K562 (cell line): Measurements from ENCODE around the gene ILKAP.

ENCODE experiments used
- BRCA1 ChIP-seq, 2 experiments: fragments of 450-650 bp in 1 of 2; sonication (generic) in 1 of 2; formaldehyde crosslinking in 1 of 2; IDR thresholded peaks; 2 replicates each; pipeline versions ENCODE4 v1.5.0 to v1.6.1; 2017 to 2020; ENCODE audit warnings: mild to moderate bottlenecking in 1 of 2, missing genetic modification reagents in 1 of 2
- EZH2 ChIP-seq: IDR thresholded peaks from 2 replicates; pipeline ENCODE4 v1.6.1; 2012; ENCODE audit warnings: low read depth, mild to moderate bottlenecking, inconsistent platforms, low read length, borderline replicate concordance
- LARP7 ChIP-seq: fragments of 450-650 bp; IDR thresholded peaks from 2 replicates; pipeline ENCODE4 v1.6.1; 2016
- MED1 ChIP-seq: sonication (generic); formaldehyde crosslinking; IDR thresholded peaks from 2 replicates; pipeline ENCODE4 v1.8.1; 2023; ENCODE audit warnings: missing genetic modification reagents, borderline replicate concordance
- RAD21 ChIP-seq, 2 experiments: fragments of 250-450 bp in 1 of 2; fragments of 450-650 bp in 1 of 2; sonication (Bioruptor Pico) in 1 of 2; formaldehyde crosslinking in 1 of 2; IDR thresholded peaks in 1 of 2; conservative IDR thresholded peaks in 1 of 2; 2 replicates each; pipeline versions ENCODE4 v1.4.0 to v1.8.0; 2020 to 2022; ENCODE audit warnings: mild to moderate bottlenecking in 2 of 2, moderate library complexity in 1 of 2
- RBM34 ChIP-seq: fragments of 200-400 bp; formaldehyde crosslinking; IDR thresholded peaks from 2 replicates; pipeline ENCODE4 v1.6.1; 2018; ENCODE audit warnings: low read length, borderline replicate concordance; ENCODE audit not compliant: insufficient read depth
- RUNX1 ChIP-seq: sonication (generic); IDR thresholded peaks from 2 replicates; pipeline ENCODE4 v1.6.1; 2016; ENCODE audit warnings: antibody characterized with exemption, low read depth
- ZNF778 ChIP-seq: fragments of 450-650 bp; formaldehyde crosslinking; IDR thresholded peaks from 2 replicates; pipeline ENCODE4 v1.4.0; 2020; ENCODE audit warnings: mild to moderate bottlenecking, moderate library complexity
- TF ChIP-seq, protein P1 (sequence below), 3 experiments: IDR thresholded peaks in 2 of 3; conservative IDR thresholded peaks in 1 of 3; 2 replicates each; pipeline ENCODE4 v1.5.1; 2011 to 2012; ENCODE audit warnings: low read length in 3 of 3, mild to moderate bottlenecking in 3 of 3, control low read depth in 2 of 3, improper control_type of control experiment in 1 of 3, inconsistent platforms in 1 of 3, low read depth in 1 of 3, mixed read lengths in 1 of 3, moderate library complexity in 1 of 3; ENCODE audit not compliant: insufficient read depth in 2 of 3
- TF ChIP-seq, protein P2 (sequence below), 2 experiments: IDR thresholded peaks; 2 replicates each; pipeline ENCODE4 v1.6.1; 2012; ENCODE audit warnings: improper control_type of control experiment in 2 of 2, low read depth in 2 of 2, low read length in 2 of 2, borderline replicate concordance in 1 of 2
- TF ChIP-seq, protein P3 (sequence below): sonication (generic); formaldehyde crosslinking; IDR thresholded peaks from 2 replicates; pipeline ENCODE4 v1.8.1; 2022; ENCODE audit warnings: missing genetic modification reagents

DNA sequence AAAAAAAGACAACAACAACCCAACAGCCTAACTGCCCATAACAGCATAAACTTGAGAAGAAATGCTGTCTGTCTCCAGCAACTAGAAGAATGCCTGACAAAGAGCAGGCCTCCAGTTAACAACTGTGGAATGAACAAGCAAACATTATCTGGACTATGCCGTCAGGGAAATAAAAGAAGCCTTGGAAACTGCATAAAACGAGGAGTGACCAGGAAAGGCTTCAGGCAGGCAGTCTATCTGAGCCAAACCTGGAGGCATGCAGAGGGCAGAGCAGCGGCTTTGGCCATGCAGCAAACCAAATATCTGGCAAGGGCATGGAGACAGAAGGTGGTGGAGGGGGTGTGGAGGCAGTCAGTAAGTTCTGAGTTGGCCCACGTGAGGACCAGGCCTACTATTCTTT, 25.2 kb upstream of the ILKAP start:
- TF ChIP-seq MED1 (CRISPR knock-in tag) (no peak), RAD21 (CRISPR knock-in tag; conservative IDR thresholded peaks at IDR 0.05 in 1 of 2, IDR thresholded peaks at IDR 0.05 in 1 of 2) (no peak), LARP7 (no peak), BRCA1 (IDR thresholded peaks at IDR 0.05) (no peak), BRCA1 (CRISPR knock-in tag; IDR thresholded peaks at IDR 0.05) (no peak), RUNX1 (no peak), EZH2 (no peak), RBM34 (no peak), ZNF778 (no peak)
- TF ChIP-seq, protein P1, sequence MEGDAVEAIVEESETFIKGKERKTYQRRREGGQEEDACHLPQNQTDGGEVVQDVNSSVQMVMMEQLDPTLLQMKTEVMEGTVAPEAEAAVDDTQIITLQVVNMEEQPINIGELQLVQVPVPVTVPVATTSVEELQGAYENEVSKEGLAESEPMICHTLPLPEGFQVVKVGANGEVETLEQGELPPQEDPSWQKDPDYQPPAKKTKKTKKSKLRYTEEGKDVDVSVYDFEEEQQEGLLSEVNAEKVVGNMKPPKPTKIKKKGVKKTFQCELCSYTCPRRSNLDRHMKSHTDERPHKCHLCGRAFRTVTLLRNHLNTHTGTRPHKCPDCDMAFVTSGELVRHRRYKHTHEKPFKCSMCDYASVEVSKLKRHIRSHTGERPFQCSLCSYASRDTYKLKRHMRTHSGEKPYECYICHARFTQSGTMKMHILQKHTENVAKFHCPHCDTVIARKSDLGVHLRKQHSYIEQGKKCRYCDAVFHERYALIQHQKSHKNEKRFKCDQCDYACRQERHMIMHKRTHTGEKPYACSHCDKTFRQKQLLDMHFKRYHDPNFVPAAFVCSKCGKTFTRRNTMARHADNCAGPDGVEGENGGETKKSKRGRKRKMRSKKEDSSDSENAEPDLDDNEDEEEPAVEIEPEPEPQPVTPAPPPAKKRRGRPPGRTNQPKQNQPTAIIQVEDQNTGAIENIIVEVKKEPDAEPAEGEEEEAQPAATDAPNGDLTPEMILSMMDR (IDR thresholded peaks at IDR 0.05 in 2 of 3, conservative IDR thresholded peaks at IDR 0.05 in 1 of 3; ENCODE audit: insufficient read depth in 2 of 3, low read depth in 1 of 3, low read length in 3 of 3): no peak
- TF ChIP-seq, protein P2, sequence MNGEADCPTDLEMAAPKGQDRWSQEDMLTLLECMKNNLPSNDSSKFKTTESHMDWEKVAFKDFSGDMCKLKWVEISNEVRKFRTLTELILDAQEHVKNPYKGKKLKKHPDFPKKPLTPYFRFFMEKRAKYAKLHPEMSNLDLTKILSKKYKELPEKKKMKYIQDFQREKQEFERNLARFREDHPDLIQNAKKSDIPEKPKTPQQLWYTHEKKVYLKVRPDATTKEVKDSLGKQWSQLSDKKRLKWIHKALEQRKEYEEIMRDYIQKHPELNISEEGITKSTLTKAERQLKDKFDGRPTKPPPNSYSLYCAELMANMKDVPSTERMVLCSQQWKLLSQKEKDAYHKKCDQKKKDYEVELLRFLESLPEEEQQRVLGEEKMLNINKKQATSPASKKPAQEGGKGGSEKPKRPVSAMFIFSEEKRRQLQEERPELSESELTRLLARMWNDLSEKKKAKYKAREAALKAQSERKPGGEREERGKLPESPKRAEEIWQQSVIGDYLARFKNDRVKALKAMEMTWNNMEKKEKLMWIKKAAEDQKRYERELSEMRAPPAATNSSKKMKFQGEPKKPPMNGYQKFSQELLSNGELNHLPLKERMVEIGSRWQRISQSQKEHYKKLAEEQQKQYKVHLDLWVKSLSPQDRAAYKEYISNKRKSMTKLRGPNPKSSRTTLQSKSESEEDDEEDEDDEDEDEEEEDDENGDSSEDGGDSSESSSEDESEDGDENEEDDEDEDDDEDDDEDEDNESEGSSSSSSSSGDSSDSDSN (IDR thresholded peaks at IDR 0.05; ENCODE audit: borderline replicate concordance in 1 of 2, low read depth in 2 of 2, low read length in 2 of 2): no peak
- TF ChIP-seq, protein P3, sequence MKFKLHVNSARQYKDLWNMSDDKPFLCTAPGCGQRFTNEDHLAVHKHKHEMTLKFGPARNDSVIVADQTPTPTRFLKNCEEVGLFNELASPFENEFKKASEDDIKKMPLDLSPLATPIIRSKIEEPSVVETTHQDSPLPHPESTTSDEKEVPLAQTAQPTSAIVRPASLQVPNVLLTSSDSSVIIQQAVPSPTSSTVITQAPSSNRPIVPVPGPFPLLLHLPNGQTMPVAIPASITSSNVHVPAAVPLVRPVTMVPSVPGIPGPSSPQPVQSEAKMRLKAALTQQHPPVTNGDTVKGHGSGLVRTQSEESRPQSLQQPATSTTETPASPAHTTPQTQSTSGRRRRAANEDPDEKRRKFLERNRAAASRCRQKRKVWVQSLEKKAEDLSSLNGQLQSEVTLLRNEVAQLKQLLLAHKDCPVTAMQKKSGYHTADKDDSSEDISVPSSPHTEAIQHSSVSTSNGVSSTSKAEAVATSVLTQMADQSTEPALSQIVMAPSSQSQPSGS (CRISPR knock-in tag): no peak
